ENCODE measurements around the gene FGGY.
A peak's percentile ranks its signal among the peaks of the same experiment; 100 is the strongest.

The FGGY gene

DNA sequence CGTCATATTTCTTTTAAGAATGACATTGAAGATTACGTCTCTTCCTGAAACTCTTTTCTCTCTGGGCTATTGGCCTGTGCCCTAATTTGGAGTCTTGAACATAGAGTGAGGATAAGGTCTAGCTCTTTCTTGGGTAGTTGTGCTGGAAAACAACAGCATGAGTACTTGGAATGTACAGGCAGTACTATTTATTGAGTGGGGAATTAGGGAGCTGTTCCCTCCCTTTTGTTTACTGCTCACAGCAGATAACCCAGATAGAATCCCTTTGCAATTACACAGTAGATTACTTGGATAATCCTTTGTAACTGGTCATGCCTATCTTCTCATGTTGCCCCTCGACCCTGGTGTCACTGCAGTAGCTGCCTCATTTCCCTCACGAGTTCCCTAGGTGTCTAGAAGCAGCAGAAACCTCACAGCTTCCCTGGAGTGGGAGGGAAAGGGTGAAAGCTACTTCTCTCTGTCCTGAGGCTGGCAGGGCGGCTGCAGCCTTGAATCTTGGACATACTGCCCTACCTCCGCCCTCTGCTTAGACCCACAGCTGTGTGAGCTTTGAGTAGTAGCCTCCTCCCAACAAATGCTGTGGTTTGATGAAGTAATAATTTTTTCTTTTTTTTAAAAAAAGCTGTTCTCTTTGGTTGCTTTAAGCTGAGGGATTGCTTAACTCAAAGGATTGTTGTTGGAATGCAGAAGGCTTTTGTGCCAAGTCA lies 70.6 kb downstream of the FGGY start:
- TF ChIP-seq, protein P1, sequence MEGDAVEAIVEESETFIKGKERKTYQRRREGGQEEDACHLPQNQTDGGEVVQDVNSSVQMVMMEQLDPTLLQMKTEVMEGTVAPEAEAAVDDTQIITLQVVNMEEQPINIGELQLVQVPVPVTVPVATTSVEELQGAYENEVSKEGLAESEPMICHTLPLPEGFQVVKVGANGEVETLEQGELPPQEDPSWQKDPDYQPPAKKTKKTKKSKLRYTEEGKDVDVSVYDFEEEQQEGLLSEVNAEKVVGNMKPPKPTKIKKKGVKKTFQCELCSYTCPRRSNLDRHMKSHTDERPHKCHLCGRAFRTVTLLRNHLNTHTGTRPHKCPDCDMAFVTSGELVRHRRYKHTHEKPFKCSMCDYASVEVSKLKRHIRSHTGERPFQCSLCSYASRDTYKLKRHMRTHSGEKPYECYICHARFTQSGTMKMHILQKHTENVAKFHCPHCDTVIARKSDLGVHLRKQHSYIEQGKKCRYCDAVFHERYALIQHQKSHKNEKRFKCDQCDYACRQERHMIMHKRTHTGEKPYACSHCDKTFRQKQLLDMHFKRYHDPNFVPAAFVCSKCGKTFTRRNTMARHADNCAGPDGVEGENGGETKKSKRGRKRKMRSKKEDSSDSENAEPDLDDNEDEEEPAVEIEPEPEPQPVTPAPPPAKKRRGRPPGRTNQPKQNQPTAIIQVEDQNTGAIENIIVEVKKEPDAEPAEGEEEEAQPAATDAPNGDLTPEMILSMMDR (conservative IDR thresholded peaks at IDR 0.05; ENCODE audit: low read length), result no peak
- peak; percentile 98 for DNase-seq (ENCODE audit: low read depth)
- peak overlapping the region; percentile 24; the same call in 1 of the 2 replicates for H3K4me3 ChIP-seq (ENCODE audit: low read length)

DNA sequence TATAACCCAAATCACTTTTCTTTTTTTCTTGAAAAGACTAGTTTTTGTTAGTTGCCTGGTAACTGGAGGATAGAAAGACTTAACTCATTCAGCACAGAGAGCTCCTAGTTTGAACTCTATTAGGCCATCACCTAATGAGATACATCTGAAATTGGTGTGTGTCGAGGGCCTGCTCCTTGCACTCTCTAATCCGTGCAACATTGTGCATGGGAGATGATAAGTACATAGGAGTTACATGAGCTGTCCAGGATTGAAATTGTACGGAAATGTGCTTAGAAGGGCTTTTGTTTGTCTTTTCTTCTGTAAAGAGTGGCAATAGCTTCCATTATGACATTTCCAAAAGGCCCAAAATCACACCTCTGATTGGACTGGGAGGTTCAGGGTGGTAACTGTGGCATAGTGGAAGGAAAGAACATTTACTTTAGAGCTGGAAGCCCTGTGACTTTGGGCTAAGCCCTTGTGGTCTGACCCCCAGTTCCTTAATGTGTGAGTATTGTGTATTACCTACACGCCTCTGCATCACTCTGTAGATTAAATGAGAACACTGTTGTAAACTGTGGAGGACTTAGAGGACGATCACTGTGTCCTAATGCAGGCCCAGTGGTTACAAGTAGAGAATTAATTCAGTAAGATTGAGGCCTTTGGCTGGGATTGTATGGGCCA lies 71.2 kb downstream of the FGGY start:
- TF ChIP-seq, protein P1 (conservative IDR thresholded peaks at IDR 0.05; ENCODE audit: low read length), result no peak
- no peak for DNase-seq (ENCODE audit: low read depth)
- no peak overlapping the region for H3K4me3 ChIP-seq (ENCODE audit: low read length)

DNA sequence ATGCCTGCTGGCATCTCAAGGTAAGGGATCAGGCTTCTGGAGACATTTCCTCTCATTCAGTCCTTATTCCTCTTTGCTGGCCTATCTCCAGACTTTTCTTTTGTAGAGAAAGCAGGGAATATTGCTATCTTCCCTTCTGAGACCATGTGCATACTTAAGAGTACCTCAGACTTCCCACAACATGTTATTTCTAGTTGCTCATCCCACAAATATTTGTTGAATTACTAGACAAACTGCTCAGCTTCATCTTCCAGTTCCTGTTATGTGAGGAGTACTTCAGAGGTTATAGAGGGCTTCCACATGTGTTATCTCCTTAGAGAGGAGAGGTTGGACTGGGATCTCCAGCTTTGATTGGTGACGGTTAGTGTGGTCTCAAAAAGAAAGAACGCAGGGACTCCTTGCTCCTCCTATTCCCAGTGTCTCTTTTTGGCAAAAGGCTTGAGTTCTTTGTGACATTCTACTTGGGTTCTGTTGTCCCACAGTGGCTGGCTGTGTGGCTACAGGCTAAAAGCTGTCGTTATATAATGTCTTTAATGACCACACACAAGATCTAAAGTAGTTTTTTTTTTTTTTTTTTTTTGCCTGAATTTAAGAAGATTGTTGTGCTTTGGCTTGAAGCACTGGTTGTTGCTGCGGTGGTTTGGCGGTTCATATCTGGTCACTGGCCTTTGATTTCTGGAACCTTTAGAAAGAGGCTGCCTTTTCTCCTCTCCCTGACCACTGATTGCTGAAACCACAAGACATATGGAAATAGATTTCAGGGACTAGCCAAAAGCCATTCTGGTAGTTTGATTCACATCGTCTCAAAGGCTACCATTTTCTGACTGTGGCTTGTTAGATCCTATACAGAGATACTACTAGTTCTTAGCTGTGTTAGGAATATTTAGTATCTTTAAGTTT lies 78.7 kb downstream of the FGGY start:
- DNase-seq (ENCODE audit: low read depth), result peak; percentile 100
- no peak overlapping the region for H3K4me3 ChIP-seq (ENCODE audit: low read length)
- TF ChIP-seq, protein P1 (conservative IDR thresholded peaks at IDR 0.05; ENCODE audit: low read length), result no peak

DNA sequence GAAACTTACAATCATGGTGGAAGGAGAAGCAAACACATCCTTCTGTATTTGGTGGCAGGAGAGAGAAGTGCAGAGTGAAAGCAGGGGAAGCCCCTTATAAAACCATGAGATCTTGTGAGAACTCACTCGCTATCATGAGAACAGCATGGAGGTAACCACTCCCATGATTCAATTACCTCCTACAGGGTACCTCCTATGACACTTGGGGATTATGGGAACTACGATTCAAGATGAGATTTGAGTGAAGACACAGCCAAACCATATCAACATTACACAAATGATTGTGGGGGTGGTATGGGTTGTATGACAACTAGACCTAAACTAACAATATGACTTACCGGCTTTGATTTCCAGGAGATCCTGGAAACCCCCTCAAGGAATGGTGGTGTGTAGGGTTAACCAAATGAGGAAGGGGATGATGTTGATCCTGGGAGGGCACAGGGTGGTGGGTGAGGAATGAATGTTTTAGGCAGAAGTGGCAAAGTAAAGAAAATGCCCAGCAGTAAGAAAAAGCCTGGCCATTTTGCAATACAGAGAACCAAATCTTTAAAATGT lies 80.5 kb downstream of the FGGY start:
- TF ChIP-seq, protein P1 (conservative IDR thresholded peaks at IDR 0.05; ENCODE audit: low read length), result no peak
- DNase-seq (ENCODE audit: low read depth), result no peak
- no peak overlapping the region for H3K4me3 ChIP-seq (ENCODE audit: low read length)

DNA sequence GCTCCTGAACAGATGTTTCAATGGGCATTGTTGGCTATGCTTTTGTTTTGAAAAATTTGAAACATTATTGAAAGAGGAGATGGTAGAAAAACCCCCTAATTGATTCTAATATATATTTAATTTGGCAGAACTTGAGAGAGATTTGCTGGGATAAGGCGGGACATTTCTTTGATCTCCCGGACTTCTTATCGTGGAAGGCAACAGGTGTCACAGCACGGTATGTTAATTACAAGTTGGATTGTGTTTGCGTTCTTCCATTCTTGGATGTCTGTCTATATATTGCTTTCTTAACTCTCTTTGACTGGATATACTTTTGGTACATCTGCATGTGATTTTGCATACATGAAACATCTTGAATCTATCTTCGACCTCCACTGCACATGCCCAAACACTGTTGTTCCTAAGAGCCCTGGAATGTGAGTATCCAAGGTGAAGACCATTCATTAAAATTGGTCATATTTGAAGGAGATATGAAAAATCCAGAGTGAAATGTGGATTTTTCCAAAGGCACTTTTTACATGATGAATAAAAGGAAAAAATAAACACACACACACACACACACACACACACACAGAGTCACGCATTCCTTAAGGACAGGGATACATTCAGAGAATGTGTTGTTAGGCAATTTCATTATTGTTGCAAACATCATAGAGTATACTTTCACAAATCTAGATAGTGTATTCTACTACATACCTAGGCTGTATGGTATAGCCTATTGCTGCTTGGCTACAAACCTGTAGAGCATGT lies 81.9 kb downstream of the FGGY start:
- TF ChIP-seq, protein P1 (conservative IDR thresholded peaks at IDR 0.05; ENCODE audit: low read length), result no peak
- no peak overlapping the region for H3K4me3 ChIP-seq (ENCODE audit: low read length)

DNA sequence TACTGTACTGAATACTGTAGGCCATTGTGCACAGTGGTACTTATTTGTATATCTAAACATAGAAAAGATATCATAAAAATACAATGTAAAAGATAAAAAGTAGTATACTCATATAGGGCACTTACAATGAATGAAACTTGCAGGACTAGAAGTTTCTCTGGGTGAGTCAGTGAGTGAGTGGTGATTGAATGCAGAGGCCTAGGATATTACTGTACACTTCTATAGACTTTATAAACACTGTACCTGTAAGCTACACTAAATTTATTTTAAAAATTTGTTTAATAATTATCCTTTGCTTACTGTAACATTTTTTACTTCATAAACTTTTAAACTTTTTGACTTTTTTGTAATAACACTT lies 82.5 kb downstream of the FGGY start:
- TF ChIP-seq, protein P1 (conservative IDR thresholded peaks at IDR 0.05; ENCODE audit: low read length), result no peak
- H3K4me3 ChIP-seq (ENCODE audit: low read length), result no peak overlapping the region
- no peak for DNase-seq (ENCODE audit: low read depth)

More for the DNA sequence above, 81.9 kb downstream of the FGGY start:
- peak; percentile 64 for DNase-seq (ENCODE audit: low read depth)

Data from AG10803 (cell line).